Measurements from ENCODE around the gene ARHGEF11. TPM values are rescaled to one million over a fixed set of nuclear protein-coding genes. Genes with fewer than 3 reads are reported as not detected.

The ARHGEF11 gene
- polyA plus RNA-seq, 1 donor (not counting 4 experiments of a cell fraction or from before 2014, with no cell fraction given), result 8.0 TPM

GRCh38 chr1:156937883-156938282, 107.7 kb downstream of the ARHGEF11 start:
- Histone ChIP-seq H3K9me1 (ENCODE audit: control insufficient read depth, extremely low read depth, insufficient read depth, low read length) (no peaks in the 10 kb centered on the region), H2AFZ (ENCODE audit: control insufficient read depth, low read length) (no peak overlapping the region), H3K79me2 (ENCODE audit: control insufficient read depth, insufficient read depth, low read length) (no peaks in the 10 kb centered on the region), H3K9me3 (ENCODE audit: control insufficient read depth, low read depth, low read length) (no peaks in the 10 kb centered on the region), H3K9ac (ENCODE audit: control insufficient read depth, extremely low read depth, insufficient read depth, low read length) (no peak overlapping the region), H3K4me1 (ENCODE audit: control insufficient read depth, extremely low read depth, insufficient read depth, low read length) (no peaks in the 10 kb centered on the region), H3K27me3 (ENCODE audit: control insufficient read depth, extremely low read depth, insufficient read depth, low read length) (no peaks in the 10 kb centered on the region), H3K27ac (ENCODE audit: control insufficient read depth, insufficient read depth, low read length) (no peak overlapping the region), H3K36me3 (ENCODE audit: control insufficient read depth in 2 of 2, extremely low read depth in 1 of 2, insufficient read depth in 2 of 2, low read length in 2 of 2) (peaks cover 10 to 29% of the 10 kb centered on the region in 2 experiments), H3K4me3 (ENCODE audit: control insufficient read depth in 2 of 3, extremely low read depth in 1 of 3, insufficient read depth in 2 of 3, low read depth in 1 of 3, low read length in 3 of 3) (no peak overlapping the region), H3K4me2 (ENCODE audit: control insufficient read depth, extremely low read depth, insufficient read depth, low read depth, low read length) (no peak overlapping the region), H4K20me1 (ENCODE audit: control insufficient read depth, extremely low read depth, insufficient read depth, low read length) (no peaks in the 10 kb centered on the region)
- TF ChIP-seq, protein P1, sequence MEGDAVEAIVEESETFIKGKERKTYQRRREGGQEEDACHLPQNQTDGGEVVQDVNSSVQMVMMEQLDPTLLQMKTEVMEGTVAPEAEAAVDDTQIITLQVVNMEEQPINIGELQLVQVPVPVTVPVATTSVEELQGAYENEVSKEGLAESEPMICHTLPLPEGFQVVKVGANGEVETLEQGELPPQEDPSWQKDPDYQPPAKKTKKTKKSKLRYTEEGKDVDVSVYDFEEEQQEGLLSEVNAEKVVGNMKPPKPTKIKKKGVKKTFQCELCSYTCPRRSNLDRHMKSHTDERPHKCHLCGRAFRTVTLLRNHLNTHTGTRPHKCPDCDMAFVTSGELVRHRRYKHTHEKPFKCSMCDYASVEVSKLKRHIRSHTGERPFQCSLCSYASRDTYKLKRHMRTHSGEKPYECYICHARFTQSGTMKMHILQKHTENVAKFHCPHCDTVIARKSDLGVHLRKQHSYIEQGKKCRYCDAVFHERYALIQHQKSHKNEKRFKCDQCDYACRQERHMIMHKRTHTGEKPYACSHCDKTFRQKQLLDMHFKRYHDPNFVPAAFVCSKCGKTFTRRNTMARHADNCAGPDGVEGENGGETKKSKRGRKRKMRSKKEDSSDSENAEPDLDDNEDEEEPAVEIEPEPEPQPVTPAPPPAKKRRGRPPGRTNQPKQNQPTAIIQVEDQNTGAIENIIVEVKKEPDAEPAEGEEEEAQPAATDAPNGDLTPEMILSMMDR (optimal IDR thresholded peaks at IDR 0.05 in 1 of 3, IDR thresholded peaks at IDR 0.05 in 1 of 3, conservative IDR thresholded peaks at IDR 0.05 in 1 of 3; ENCODE audit: extremely low read depth in 1 of 3, insufficient read depth in 2 of 3, low read length in 3 of 3), result no peak
- dilution Hi-C loops (cut with MboI; ENCODE audit: extremely low pct_ligation_motif_present, low sequenced_read_pairs), result no loop called here
- FAIRE-seq, result no peak
- no peak for DNase-seq (ENCODE audit: low read depth, low spot score)

GRCh38 chr1:156936721-156937220, 108.8 kb downstream of the ARHGEF11 start:
- Histone ChIP-seq H3K9ac (ENCODE audit: control insufficient read depth, extremely low read depth, insufficient read depth, low read length) (no peak overlapping the region), H2AFZ (ENCODE audit: control insufficient read depth, low read length) (no peak overlapping the region), H3K4me2 (ENCODE audit: control insufficient read depth, extremely low read depth, insufficient read depth, low read depth, low read length) (no peak overlapping the region), H3K79me2 (ENCODE audit: control insufficient read depth, insufficient read depth, low read length) (no peaks in the 10 kb centered on the region), H3K4me3 (ENCODE audit: control insufficient read depth in 2 of 3, extremely low read depth in 1 of 3, insufficient read depth in 2 of 3, low read depth in 1 of 3, low read length in 3 of 3) (no peak overlapping the region), H3K27me3 (ENCODE audit: control insufficient read depth, extremely low read depth, insufficient read depth, low read length) (no peaks in the 10 kb centered on the region), H3K9me3 (ENCODE audit: control insufficient read depth, low read depth, low read length) (no peaks in the 10 kb centered on the region), H3K9me1 (ENCODE audit: control insufficient read depth, extremely low read depth, insufficient read depth, low read length) (no peaks in the 10 kb centered on the region), H3K27ac (ENCODE audit: control insufficient read depth, insufficient read depth, low read length) (no peak overlapping the region), H3K36me3 (ENCODE audit: control insufficient read depth in 2 of 2, extremely low read depth in 1 of 2, insufficient read depth in 2 of 2, low read length in 2 of 2) (peaks cover 10 to 29% of the 10 kb centered on the region in 2 experiments), H4K20me1 (ENCODE audit: control insufficient read depth, extremely low read depth, insufficient read depth, low read length) (no peaks in the 10 kb centered on the region), H3K4me1 (ENCODE audit: control insufficient read depth, extremely low read depth, insufficient read depth, low read length) (no peaks in the 10 kb centered on the region)
- TF ChIP-seq, protein P1 (optimal IDR thresholded peaks at IDR 0.05 in 1 of 3, IDR thresholded peaks at IDR 0.05 in 1 of 3, conservative IDR thresholded peaks at IDR 0.05 in 1 of 3; ENCODE audit: extremely low read depth in 1 of 3, insufficient read depth in 2 of 3, low read length in 3 of 3), result no peak
- no peak for TF ChIP-seq EZH2 (IDR thresholded peaks at IDR 0.05; ENCODE audit: low read length)
- dilution Hi-C loops (cut with MboI; ENCODE audit: extremely low pct_ligation_motif_present, low sequenced_read_pairs), result no loop called here
- FAIRE-seq (no peak), DNase-seq (ENCODE audit: low read depth, low spot score) (no peak)
